Renal cortex interstitium (tissue), 11 donors: ENCODE measurements around the gene ILKAP. TPM values are rescaled to one million over a fixed set of nuclear protein-coding genes. Genes with fewer than 3 reads are reported as not detected.
"Not testable (repeated sequence)": the region's sequence is repeated elsewhere in the genome, so short reads cannot be mapped to it uniquely, and the experiment has no call there.

Experiments
- DNase-seq, 11 donors: peaks; one replicate each; pipeline ENCODE4 v3.0.0-alpha.2; 2013; ENCODE audit warnings: low read depth in 9 of 11, low spot score in 4 of 11; ENCODE audit errors: extremely low read depth in 1 of 11
- polyA plus RNA-seq, 3 donors: library from polyadenylated mRNA; unstranded; fragments of 120-200 nt; gene quantifications; one replicate each; pipeline ENCODE4 v1.2.1, GENCODE V29; 2013; ENCODE audit not compliant: insufficient read length in 3 of 3

The ILKAP gene
- polyA plus RNA-seq, 3 donors, result 42.5 to 53.3 (median 47.0) TPM

DNA sequence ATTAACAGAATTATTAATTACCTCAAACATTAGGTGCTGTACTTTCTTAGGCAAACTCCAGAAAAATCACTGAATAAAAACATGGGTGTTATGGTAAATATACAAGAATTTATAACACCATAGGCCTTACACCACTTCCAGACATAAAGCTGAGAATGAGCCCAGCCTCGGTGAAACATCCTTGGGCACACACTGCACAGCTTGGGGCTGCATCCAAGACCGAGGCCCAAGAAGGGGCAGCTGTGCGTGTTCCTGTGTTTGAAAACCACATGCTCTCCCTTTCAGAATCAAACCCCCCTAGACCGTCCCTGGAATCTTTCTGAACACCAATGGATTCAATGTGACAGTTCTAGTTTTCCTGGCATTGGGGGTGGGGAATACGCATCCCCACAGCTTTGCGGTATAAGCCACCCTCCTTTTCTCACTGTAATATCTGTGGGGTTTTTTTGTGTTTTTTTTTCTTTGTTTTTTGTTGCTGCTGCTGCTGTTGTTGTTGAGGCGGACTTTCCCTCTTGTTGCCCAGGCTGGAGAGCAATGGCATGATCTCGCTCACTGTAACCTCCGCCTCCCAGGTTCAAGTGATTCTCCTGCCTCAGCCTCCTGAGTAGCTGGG, 31.8 kb downstream of the ILKAP start:
- no peak for DNase-seq

DNA sequence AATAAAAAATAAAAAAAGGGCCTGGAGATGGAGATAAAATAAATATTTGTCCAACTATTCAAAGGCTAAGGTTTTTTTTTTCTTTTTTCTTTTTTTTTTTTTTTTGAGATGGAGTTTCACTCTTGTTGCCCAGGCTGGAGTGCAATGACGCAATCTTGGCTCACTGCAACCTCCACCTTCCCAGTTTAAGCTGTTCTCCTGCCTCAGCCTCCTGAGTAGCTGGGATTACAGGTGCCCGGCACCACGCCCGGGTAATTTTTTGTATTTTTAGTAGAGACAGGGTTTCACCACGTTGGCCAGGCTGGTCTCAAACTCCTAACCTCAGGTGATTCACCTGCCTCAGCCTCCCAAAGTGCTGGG, 32.4 kb downstream of the ILKAP start:
- not testable (repeated sequence) for DNase-seq

DNA sequence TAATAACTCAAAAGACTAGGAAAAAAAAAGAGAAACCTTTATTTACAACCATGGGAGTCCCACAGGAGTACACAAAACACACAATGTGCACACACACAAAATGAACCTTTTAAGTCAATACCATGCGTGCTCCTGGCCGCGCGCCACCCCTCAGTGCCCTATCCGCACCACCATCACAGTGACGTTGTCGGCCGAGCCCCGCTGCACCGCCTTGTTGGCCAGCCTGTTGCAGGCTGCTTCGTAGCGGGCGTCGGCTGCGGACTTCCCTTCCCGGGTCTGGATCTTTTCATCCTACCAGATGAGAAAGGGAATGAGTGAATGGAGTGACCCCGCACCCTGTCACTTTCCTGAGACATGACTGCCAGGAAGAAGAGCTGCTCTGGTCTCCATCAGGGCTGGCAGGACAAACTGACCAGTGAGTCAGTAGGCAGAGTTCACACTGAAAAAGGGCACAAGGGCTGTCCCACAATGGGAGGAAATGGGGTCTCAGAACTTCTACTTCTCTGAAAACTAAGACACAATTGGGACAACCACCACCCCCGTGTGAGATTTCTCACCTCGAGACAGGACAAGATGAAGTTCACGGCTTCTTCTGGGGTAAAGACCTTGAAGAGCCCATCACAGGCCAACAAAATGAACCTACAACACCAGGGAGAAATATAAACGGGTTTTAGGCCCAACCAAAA, 33.0 kb downstream of the ILKAP start:
- no peak for DNase-seq

DNA sequence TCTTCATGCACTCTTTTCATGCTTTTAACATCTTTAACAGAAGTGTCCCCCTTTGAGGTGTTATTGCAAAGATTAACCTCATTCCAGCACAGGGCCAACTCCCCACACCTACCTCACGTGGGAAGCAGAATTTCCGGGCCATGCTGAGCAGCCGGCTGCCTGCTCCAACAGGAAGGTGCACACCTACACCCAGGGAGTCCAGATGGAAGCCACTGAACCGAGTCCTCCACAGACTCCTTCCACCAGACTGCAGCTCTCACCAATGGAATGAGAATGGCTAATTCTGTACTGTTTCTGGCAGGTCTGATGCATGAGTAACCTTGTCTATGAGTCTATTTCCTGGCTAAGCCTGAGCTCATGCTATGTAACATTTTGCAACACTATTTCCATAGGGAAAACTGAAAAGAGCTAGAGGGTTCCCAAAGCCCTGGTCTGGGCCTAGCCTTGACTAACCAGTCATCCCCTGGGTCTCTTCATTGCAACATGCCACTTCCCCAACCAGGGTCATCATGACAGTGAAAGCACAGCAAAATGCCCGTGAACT, 33.7 kb downstream of the ILKAP start:
- DNase-seq, result peak in 1 of 11 donors; percentile 44

DNA sequence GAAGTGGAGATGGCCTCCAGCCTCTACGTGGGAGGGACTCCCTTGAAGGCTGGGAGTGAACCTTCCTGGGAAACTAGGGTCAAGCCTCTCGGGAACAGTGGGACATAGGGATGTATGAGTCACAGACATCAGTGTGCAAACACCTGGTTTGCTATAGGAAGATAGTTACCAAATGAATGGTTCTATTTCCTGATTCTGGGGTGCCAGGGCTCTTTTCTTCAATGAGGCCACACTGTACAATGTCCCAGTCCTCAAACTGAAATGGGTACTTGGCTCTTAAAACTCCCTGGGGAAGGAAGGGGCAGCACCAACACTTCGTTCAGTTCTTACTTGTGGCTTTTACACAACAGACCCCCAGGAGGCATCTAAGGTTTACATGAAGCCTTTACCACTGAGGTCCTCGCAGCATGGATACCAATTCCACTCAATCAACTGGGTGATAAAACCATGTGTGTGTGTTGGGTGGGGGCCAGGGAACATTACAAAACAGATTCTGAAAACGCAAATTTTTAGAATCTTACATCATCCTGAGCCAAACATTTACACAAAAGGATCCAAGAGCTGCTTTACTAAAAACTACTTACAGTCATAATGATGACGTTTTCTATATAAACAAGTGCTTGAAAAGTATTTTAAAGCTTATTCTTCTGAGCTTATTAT, 34.3 kb downstream of the ILKAP start:
- no peak for DNase-seq

DNA sequence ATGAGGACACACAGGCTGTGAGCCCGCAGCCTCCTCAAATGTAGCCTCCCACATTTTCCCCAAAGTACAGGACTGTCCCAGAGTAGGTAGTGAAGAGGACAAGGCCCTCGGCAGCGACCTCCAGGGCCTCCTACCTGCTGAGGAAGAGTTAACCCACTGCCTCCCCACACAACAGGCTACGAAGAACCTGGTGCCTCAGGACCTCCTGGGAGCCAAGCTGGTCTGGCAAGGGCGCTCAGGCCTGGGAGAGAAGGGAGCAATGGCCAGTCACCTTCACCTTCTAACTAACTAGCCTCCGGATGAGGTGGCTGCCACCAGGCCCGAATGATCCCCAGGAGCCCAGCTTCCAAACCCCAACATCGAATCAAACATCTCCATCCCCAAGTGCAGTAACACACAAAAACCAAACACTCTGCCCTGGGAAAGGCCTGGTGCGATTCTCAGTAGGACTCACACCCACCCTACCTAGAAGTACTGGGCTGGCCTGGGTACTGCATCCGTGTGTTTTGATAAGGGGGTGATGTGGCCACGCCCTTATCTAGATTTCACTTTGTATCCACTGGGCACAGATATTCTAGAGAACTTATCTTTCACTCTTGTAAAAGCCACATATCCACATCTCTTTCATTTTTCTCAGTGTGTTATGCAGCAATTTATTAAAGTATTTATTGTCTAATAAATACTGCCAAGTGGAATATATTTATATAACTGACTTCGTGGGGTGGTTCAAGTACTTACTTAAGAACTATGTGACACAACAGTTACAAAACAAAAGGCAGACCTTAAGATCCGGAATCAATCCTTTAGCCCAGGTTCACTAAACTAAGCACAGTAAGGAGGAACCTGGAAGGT, 35.1 kb downstream of the ILKAP start:
- no peak for DNase-seq

DNA sequence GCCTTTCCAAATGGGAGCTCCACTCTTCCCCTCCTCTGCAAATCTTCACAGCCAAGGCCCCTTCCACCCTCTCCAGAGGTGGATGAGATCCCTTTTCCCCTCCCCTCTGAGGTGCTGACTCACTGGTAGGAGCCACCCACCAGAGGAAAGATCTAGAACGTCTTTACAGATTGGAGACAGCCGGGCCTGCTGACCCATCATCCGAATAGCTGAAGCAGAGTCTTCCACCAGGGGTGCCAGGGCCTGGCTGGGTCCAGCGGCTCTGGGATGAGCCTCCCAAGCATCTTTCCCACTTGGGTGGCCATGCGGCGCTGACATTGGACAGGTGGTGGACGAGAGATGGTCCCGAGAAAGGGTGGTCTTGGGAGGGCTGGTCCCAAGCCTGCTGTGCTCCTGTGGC, 35.7 kb downstream of the ILKAP start:
- DNase-seq, result no peak

DNA sequence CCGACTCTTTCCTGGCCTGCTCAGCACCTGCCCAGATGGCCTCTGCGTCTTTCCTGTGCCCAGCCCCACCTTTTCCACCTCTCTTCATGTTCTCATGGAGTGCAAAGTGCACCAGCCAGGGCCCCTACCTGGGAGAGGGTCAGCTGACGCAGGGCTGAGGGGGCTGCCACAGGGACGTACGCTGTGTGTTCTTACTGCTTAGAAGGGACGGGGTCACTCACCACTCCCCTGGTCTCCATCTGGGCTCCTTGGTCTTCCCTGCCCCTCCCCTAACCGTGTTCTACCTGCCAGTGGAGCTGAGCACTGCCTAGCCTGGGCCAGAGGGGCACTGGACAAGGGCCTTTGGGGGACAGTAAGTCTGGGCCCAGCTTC, 36.2 kb downstream of the ILKAP start:
- no peak for DNase-seq

DNA sequence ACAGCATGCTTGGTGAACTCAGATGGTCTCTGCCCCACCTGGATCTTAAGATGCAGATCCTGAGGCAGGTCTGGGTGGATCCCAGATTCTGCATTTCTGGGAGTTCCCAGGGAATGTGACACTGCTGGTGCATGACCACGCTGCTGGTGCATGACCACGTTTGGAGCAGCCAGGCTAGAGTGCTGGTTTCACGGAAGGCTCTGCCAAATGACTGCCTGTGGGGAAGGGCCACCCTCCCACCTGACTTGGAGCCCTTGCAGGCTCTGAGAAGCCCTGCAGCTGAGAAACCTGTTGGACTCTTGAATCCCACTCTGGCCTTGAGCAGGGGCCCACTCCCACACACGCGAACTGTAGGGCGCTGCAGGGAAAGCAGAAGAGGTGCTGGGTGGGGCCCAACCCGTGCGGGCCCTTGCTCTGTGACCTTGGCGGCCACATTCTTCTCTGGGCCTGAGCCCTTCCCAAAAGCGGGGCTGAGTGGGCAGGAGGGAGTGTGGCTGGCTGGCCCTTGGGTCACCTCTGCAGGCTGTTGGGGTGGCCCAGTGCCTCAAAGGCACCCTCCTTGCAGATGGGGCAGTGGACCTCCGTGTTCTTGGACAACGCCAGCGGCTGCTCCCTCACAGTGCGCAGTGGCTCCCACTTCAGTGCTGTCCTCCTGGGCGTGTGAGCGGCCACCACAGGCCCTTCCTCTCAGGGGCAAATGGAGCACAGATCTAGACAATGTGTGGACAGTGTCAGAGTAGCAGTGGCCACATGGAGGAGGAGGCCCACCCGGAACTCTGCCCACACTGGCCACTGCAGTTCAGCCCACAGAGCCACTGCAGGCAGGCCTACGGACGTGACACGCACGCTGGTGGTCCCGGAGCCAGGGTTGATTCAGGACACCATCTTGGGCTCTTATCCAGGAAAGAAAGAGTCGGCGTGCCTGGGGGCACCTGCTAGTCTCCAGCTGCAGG, 36.8 kb downstream of the ILKAP start:
- DNase-seq, result no peak

DNA sequence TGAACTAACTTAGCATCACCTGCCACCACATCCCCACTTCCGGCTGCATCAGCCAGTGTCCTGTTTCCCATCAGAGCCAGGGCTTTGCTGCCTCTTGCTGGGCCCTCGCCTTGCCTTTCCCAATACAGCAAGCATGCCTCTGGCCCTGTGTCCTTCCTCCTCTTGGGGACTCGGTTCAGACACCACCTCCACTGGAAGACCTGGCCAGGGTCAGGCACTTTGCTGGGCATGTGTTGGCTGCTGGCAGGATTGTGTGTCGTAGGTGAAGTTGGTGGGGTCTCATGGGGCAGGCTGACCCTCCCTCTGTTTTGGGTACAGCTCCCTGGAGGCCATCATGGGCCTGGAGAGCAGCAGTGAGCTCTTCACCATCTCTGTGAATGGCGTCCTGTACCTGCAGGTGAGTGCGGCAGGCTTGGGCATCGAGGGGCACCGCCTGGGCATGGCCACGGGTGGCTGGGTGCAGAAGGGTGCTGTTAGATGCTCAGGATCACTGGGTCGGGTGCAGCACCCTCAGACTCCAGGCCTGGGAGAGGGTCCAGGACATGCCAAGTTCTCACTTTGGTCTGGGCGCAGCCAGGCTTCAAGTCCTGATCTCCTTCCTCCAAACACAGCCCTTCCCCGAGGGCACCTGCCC, 38.1 kb downstream of the ILKAP start:
- DNase-seq, result no peak

DNA sequence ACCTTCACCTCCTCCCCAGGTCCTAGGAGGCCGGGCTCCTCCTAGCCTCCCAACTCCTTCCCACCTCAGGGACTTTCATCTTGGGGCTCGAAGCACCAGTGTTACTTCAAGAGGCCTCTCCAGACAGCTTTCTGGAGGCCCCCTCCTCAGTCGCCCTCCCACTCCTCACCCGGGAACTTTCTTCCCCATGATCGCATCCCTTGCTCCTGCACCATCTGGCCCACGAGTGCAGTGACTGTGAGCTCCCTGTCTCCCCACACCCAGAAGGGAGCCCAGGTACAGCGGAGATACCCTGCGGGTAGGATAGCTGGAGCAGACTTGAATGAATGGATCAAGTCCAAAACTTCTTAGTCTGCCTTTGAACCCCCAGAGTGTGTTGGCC, 38.6 kb downstream of the ILKAP start:
- no peak for DNase-seq

DNA sequence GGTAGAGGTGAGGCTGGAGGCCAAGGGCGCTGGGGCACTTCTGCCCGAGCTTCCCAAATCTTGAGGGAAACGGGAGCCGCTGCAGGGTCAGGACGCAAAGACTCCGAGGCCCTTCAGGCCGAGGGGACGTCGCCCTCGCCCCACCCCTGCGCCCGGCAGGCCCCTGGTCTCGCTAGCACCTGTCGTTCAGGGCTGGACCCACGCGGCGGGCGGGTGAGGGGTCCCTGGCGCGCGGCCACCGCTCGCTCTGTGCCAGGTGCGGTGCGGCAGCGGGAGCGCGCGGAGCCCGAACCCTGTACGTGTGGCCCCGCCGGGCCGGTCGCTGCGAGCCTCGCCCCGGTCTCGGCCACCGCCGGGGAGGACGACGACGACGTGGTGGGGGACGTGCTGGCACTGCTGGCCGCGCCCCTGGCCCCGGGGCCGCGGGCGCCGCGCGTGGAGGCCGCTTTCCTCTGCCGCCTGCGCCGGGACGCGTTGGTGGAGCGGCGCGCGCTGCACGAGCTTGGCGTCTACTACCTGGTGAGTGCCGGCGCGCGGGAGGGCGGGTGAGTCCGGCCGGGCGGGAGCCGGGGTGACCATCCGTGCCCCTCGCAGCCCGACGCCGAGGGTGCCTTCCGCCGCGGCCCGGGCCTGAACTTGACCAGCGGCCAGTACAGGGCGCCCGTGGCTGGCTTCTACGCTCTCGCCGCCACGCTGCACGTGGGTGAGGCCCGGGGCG, 39.9 kb downstream of the ILKAP start:
- no peak for DNase-seq

DNA sequence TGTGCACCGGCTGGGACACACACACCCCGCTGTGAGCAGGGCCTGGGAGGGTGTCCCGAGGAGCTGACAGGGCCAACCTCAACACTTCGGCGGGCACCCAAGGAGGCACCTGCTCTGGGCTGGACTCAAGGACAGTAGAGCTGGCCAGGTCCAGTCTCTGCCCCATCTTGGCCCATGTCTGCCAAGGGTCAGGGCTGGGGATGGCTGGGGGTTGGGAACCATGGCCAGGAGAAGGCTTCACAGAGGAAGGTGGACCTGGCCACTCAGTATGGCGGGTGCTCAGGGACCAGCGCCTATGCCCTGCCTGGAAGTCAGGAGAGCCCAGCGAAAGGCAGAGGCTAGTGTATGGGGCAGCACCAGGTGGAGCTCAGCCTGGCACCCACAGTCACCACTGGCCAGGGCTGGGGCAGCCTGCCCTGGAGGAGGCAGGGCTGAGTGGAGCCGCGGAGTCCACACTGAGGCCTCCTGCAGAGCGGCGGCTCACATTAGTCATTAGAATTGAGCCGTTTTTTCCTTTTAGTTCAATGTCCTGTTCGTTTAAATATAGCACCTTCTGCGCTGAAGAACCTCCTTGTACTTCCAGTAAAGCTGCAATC, 40.6 kb downstream of the ILKAP start:
- DNase-seq, result no peak

DNA sequence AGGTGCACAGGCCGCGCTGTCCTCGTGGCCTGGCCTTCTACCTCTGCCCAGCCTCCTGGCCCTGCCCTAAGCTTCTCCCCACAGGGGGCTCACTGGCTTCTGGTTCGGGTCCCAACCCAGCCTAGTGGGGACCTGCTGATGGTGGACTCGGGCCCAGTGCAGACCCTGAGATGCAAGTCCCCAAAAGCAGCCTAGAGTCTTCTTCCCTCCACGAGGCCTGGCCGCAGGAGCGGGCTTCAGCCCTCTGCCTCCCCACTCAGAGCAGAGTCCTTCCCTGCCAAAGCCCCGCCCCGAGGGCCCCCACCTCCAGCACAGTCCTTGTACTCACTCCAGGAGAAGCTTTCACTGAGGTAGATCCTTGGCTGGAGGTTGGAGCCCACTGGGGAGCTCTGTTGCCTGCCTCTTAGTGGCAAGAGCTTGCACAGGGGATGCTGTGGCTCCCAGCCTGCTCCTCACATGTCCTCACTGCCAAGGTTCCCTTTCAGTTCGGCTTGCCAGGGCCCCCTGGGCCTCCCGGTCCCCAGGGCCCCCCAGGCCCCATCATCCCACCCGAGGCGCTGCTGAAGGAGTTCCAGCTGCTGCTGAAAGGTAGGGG, 41.1 kb downstream of the ILKAP start:
- no peak for DNase-seq

DNA sequence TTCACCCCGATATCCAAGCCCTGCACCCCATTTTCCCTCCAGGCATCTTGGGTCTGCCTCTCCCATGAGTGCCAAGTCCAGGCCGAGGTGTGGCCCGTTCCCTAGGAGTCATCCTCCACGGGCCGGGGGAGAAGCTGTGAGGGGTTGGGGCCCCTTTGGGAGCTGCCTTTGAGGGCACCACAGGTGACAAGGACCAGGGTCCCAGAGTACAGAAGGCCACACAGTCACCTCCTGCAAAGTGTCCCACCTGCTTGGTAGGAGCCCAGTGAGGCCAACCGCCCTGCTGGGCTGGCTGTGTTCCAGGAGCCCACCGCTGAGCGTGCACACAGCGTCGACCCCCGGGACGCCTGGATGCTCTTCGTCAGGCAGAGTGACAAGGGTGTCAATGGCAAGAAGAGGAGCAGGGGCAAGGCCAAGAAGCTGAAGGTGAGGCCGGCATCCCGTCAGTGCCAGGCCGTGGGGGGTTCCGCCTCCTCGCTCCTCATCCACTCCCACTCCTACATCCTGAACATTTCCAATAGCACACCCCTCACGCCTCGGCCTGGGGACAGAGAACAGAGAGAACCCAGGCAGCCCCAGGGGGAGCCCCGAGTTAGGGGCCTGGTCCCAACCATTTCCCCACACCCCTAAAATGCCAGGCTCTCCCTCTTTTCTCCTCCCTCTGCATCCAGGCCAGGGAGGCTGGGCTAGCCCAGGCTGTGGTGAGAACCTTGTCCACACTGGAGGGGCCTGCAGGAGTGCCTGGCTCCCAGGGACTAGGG, 42.0 kb downstream of the ILKAP start:
- no peak for DNase-seq
